Neural progenitor cell (in vitro differentiated cells): Measurements from ENCODE around the gene CAPG. TPM values are rescaled to one million over a fixed set of nuclear protein-coding genes. Genes with fewer than 3 reads are reported as not detected.
A peak's percentile ranks its signal among the peaks of the same experiment; 100 is the strongest.

ENCODE experiments used
- DNase-seq: peaks from one replicate; pipeline ENCODE4 v3.0.0-alpha.2; 2016; ENCODE audit warnings: low spot score
- H2AFZ ChIP-seq: fragments of 200-600 bp; sonication (generic); replicated peaks from 2 replicates; pipeline ENCODE4 v1.6.1; 2016; ENCODE audit warnings: antibody characterized with exemption
- H3F3A ChIP-seq: fragments of 200-600 bp; sonication (generic); 2 replicates; pipeline ENCODE4 v1.6.1; 2016; ENCODE audit warnings: antibody characterized with exemption, low read depth
- H3K27ac ChIP-seq: fragments of 200-600 bp; sonication (generic); 2 replicates; pipeline ENCODE4 v1.5.1; 2016; ENCODE audit warnings: mild to moderate bottlenecking
- H3K27me3 ChIP-seq: fragments of 200-600 bp; sonication (generic); 2 replicates; pipeline ENCODE4 v1.6.1; 2016; ENCODE audit warnings: mild to moderate bottlenecking, moderate library complexity
- H3K36me3 ChIP-seq: fragments of 200-600 bp; sonication (generic); 2 replicates; pipeline ENCODE4 v1.5.1; 2016
- H3K4me1 ChIP-seq: fragments of 200-600 bp; sonication (generic); 2 replicates; pipeline ENCODE4 v1.6.1; 2016; ENCODE audit warnings: mixed run types
- H3K4me2 ChIP-seq: fragments of 200-600 bp; sonication (generic); 2 replicates; pipeline ENCODE4 v1.6.1; 2016
- H3K4me3 ChIP-seq: fragments of 200-600 bp; sonication (generic); 2 replicates; pipeline ENCODE4 v1.5.1; 2016
- H3K79me2 ChIP-seq: fragments of 200-600 bp; sonication (generic); 2 replicates; pipeline ENCODE4 v1.6.1; 2016; ENCODE audit warnings: low read depth
- H3K9ac ChIP-seq: fragments of 200-600 bp; sonication (generic); 2 replicates; pipeline ENCODE4 v1.6.1; 2016
- H3K9me3 ChIP-seq: fragments of 200-600 bp; sonication (generic); 2 replicates; pipeline ENCODE4 v1.5.1; 2016; ENCODE audit warnings: low read depth
- H4K20me1 ChIP-seq: fragments of 200-600 bp; sonication (generic); 2 replicates; pipeline ENCODE4 v1.6.1; 2016; ENCODE audit warnings: low read depth
- H3K27ac Mint-ChIP-seq: 3 replicates; pipeline ENCODE4 v1.8.0; 2021; ENCODE audit warnings: mixed read lengths
- H3K27me3 Mint-ChIP-seq: 2 replicates; pipeline ENCODE4 v1.8.0; 2022; ENCODE audit warnings: low read depth, mild to moderate bottlenecking, inconsistent platforms, moderate library complexity, mixed read lengths; ENCODE audit not compliant: insufficient read depth
- H3K36me3 Mint-ChIP-seq: 3 replicates; pipeline ENCODE4 v1.8.0; 2021; ENCODE audit warnings: mixed read lengths
- H3K4me1 Mint-ChIP-seq: 3 replicates; pipeline ENCODE4 v1.8.0; 2021; ENCODE audit warnings: mixed read lengths
- H3K4me3 Mint-ChIP-seq: 3 replicates; pipeline ENCODE4 v1.8.0; 2021; ENCODE audit warnings: mild to moderate bottlenecking, moderate library complexity, mixed read lengths
- H3K9me3 Mint-ChIP-seq: 3 replicates; pipeline ENCODE4 v1.8.0; 2020; ENCODE audit warnings: mixed read lengths
- CTCF ChIP-seq: fragments of 200-600 bp; sonication (generic); IDR thresholded peaks from 2 replicates; pipeline ENCODE4 v1.5.1; 2017; ENCODE audit warnings: antibody characterized with exemption, mild to moderate bottlenecking
- EZH2 ChIP-seq: fragments of 200-600 bp; sonication (generic); IDR thresholded peaks from 2 replicates; pipeline ENCODE4 v1.6.1; 2017; ENCODE audit warnings: antibody characterized with exemption, mild to moderate bottlenecking, moderate library complexity
- EZH2phosphoT487 ChIP-seq: fragments of 200-600 bp; sonication (generic); IDR thresholded peaks from 2 replicates; pipeline ENCODE4 v1.6.1; 2017; ENCODE audit warnings: antibody characterized with exemption
- total RNA-seq: library from RNA; depleted of rRNA; stranded (reverse); fragments of >200 nt; gene quantifications from 2 replicates; pipeline ENCODE4 v1.2.3, GENCODE V29; 2015; ENCODE audit warnings: low replicate concordance

Gene CAPG
- total RNA-seq: 23.9 TPM in 2 replicates

- Histone ChIP-seq H3F3A (peaks cover 7% of the 10 kb centered on the region), H3K4me3 (no peak within 1 kb of the TSS), H2AFZ (no peak within 1 kb of the TSS), H3K27ac (no peak within 1 kb of the TSS), H3K9ac (no peak within 1 kb of the TSS), H3K36me3 (no peaks in the 10 kb centered on the region), H4K20me1 (no peaks in the 10 kb centered on the region), H3K27me3 (peaks cover 18% of the 10 kb centered on the region), H3K9me3 (no peaks in the 10 kb centered on the region), H3K79me2 (no peaks in the 10 kb centered on the region), H3K4me2 (no peak within 1 kb of the TSS), H3K4me1 (peaks cover 2% of the 10 kb centered on the region)
- H3K36me3 Mint-ChIP-seq: no peaks in the 10 kb centered on the region
- peaks cover under 1% of the 10 kb centered on the region for H3K9me3 Mint-ChIP-seq
- H3K4me1 Mint-ChIP-seq: peaks cover 21% of the 10 kb centered on the region
- H3K27me3 Mint-ChIP-seq: peaks cover 23% of the 10 kb centered on the region
- no peak for DNase-seq
- no peak for TF ChIP-seq CTCF
- no peak for TF ChIP-seq EZH2phosphoT487
- TF ChIP-seq EZH2: no peak
- peak within 1 kb of the TSS; percentile 76 for H3K27ac Mint-ChIP-seq
- H3K4me3 Mint-ChIP-seq: no peak within 1 kb of the TSS
Measured at GRCh38 chr2:85409845-85410583, at the start of gene CAPG. Gene CAPG, minus strand, starts transcription at chr2:85410366. Its CDS starts 8,221 bp downstream, at chr2:85402145.

- Mint-ChIP-seq H3K36me3 (no peaks in the 10 kb centered on the region), H3K27ac (no peak overlapping the region), H3K9me3 (no peaks in the 10 kb centered on the region), H3K4me3 (no peak overlapping the region), H3K4me1 (peaks cover 5% of the 10 kb centered on the region), H3K27me3 (peaks cover 9% of the 10 kb centered on the region)
- H3K9me3 ChIP-seq: no peaks in the 10 kb centered on the region
- TF ChIP-seq CTCF: no peak
- TF ChIP-seq EZH2: no peak
- TF ChIP-seq EZH2phosphoT487: no peak
- H2AFZ ChIP-seq: no peak overlapping the region
- H3K9ac ChIP-seq: no peak overlapping the region
- no peak overlapping the region for H3K4me3 ChIP-seq
- no peaks in the 10 kb centered on the region for H3F3A ChIP-seq
- H3K4me2 ChIP-seq: no peak overlapping the region
- H3K4me1 ChIP-seq: no peaks in the 10 kb centered on the region
- H3K79me2 ChIP-seq: no peaks in the 10 kb centered on the region
- no peaks in the 10 kb centered on the region for H3K27me3 ChIP-seq
- H4K20me1 ChIP-seq: no peaks in the 10 kb centered on the region
- no peak for DNase-seq
- no peaks in the 10 kb centered on the region for H3K36me3 ChIP-seq
- no peak overlapping the region for H3K27ac ChIP-seq
Measured at GRCh38 chr2:85459771-85460170, 49.6 kb upstream of the CAPG start.

- Histone ChIP-seq H3K27me3 (no peaks in the 10 kb centered on the region), H3K9ac (no peak overlapping the region), H3K27ac (no peak overlapping the region), H3K36me3 (no peaks in the 10 kb centered on the region), H2AFZ (peak overlapping the region; percentile 7), H3K4me3 (no peak overlapping the region), H3F3A (no peaks in the 10 kb centered on the region), H3K79me2 (no peaks in the 10 kb centered on the region), H4K20me1 (no peaks in the 10 kb centered on the region), H3K4me2 (no peak overlapping the region), H3K4me1 (no peaks in the 10 kb centered on the region), H3K9me3 (no peaks in the 10 kb centered on the region)
- DNase-seq: no peak
- Mint-ChIP-seq H3K4me1 (peaks cover 5% of the 10 kb centered on the region), H3K27ac (no peak overlapping the region), H3K36me3 (no peaks in the 10 kb centered on the region), H3K27me3 (peaks cover 11% of the 10 kb centered on the region), H3K4me3 (no peak overlapping the region), H3K9me3 (no peaks in the 10 kb centered on the region)
- TF ChIP-seq EZH2phosphoT487: no peak
- no peak for TF ChIP-seq CTCF
- no peak for TF ChIP-seq EZH2
Measured at GRCh38 chr2:85458601-85459563, 48.7 kb upstream of the CAPG start.
